H1 (cell line): Measurements from ENCODE around the gene FBN2. TPM values are rescaled to one million over a fixed set of nuclear protein-coding genes. Genes with fewer than 3 reads are reported as not detected.

Source experiments
- CTCF ChIA-PET: fragments of 300-600 bp; sonication (Branson Sonifier 250); formaldehyde crosslinking; loops from one replicate; lab custom pipeline; 2021; ENCODE audit not compliant: partially characterized antibody; lab: Charles Lee
- POLR2A ChIA-PET: fragments of 300-600 bp; sonication (Branson Sonifier 250); formaldehyde crosslinking; loops from one replicate; lab custom pipeline; 2021; ENCODE audit warnings: inconsistent platforms; ENCODE audit not compliant: partially characterized antibody; lab: Charles Lee
- DNase-seq, 2 experiments: peaks; one replicate each; pipeline versions ENCODE4 v3.0.0 to v3.0.0-alpha.2; 2010 to 2022; ENCODE audit warnings: low spot score in 2 of 2, low read depth in 1 of 2, mixed read lengths in 1 of 2
- FAIRE-seq: peaks from 2 replicates; lab custom pipeline; 2011; peaks lifted over from hg19 to GRCh38; lab: Jason Lieb, UNC
- H2AFZ ChIP-seq: 2 replicates; pipeline ENCODE4 v1.8.1; 2012; ENCODE audit warnings: low read length, inconsistent platforms
- H2AK5ac ChIP-seq: 2 replicates; pipeline ENCODE4 v1.6.1; 2013; ENCODE audit warnings: low read depth, low read length
- H2BK120ac ChIP-seq: replicated peaks from 2 replicates; pipeline ENCODE3; 2013; ENCODE audit warnings: low read depth, low read length, inconsistent platforms
- H2BK12ac ChIP-seq: 2 replicates; pipeline ENCODE4 v1.6.1; 2013; ENCODE audit warnings: low read depth, low read length
- H2BK15ac ChIP-seq: 2 replicates; pipeline ENCODE4 v1.6.1; 2013; ENCODE audit warnings: low read length
- H2BK20ac ChIP-seq: 2 replicates; pipeline ENCODE4 v1.6.1; 2013; ENCODE audit warnings: low read length
- H2BK5ac ChIP-seq: 2 replicates; pipeline ENCODE4 v1.6.1; 2013; ENCODE audit warnings: low read depth, low read length
- H3K14ac ChIP-seq: 2 replicates; pipeline ENCODE4 v1.6.1; 2013; ENCODE audit warnings: inconsistent platforms; ENCODE audit not compliant: insufficient read length
- H3K18ac ChIP-seq: 2 replicates; pipeline ENCODE4 v1.6.1; 2013; ENCODE audit warnings: low read length; ENCODE audit errors: extremely low read depth
- H3K23ac ChIP-seq: 2 replicates; pipeline ENCODE4 v1.6.1; 2013; ENCODE audit warnings: inconsistent platforms; ENCODE audit not compliant: insufficient read length
- H3K23me2 ChIP-seq: 2 replicates; pipeline ENCODE4 v1.6.1; 2013; ENCODE audit warnings: low read depth, low read length
- H3K27ac ChIP-seq: 2 replicates; pipeline ENCODE4 v1.6.1; 2011; ENCODE audit warnings: low read depth, low read length, inconsistent platforms
- H3K27me3 ChIP-seq, 4 experiments: replicated peaks in 1 of 4; 1 replicate in 1 of 4; 2 replicates in 3 of 4; pipeline versions ENCODE4 v1.6.1 to v1.8.1; 2011 to 2013; ENCODE audit warnings: low read length in 3 of 4, mild to moderate bottlenecking in 3 of 4, inconsistent platforms in 2 of 4, mixed read lengths in 2 of 4, moderate library complexity in 1 of 4; ENCODE audit not compliant: control insufficient read depth in 3 of 4, insufficient read depth in 3 of 4; ENCODE audit errors: extremely low read depth in 1 of 4
- H3K36me3 ChIP-seq, 4 experiments: 2 replicates each; pipeline versions ENCODE4 v1.6.1 to v1.8.1; 2011 to 2013; ENCODE audit warnings: mild to moderate bottlenecking in 4 of 4, low read length in 3 of 4, moderate library complexity in 2 of 4, control low read depth in 1 of 4, inconsistent platforms in 1 of 4; ENCODE audit not compliant: insufficient read depth in 4 of 4, control insufficient read depth in 2 of 4
- H3K4ac ChIP-seq: replicated peaks from 2 replicates; pipeline ENCODE3; 2013; ENCODE audit warnings: low read length, low read depth, mixed read lengths, inconsistent platforms; ENCODE audit not compliant: insufficient read length
- H3K4me1 ChIP-seq, 4 experiments: replicated peaks in 1 of 4; 1 replicate in 1 of 4; 2 replicates in 3 of 4; pipeline versions ENCODE4 v1.6.1 to v1.8.1; 2011 to 2013; ENCODE audit warnings: low read length in 3 of 4, inconsistent platforms in 2 of 4, mixed read lengths in 1 of 4; ENCODE audit not compliant: insufficient read depth in 4 of 4, control insufficient read depth in 3 of 4
- H3K4me2 ChIP-seq, 2 experiments: 2 replicates each; pipeline versions ENCODE4 v1.6.1 to v1.8.1; 2011 to 2013; ENCODE audit warnings: low read depth in 2 of 2, low read length in 2 of 2, control low read depth in 1 of 2, inconsistent platforms in 1 of 2, mild to moderate bottlenecking in 1 of 2; ENCODE audit not compliant: insufficient read depth in 1 of 2
- H3K4me3 ChIP-seq, 4 experiments: fragments of 200-600, 300-600 bp in 1 of 4; sonication (generic), shearing (Covaris generic), sonication (Bioruptor Twin) in 1 of 4; 2 replicates each; pipeline versions ENCODE4 v1.5.1 to v1.8.1; 2011 to 2016; ENCODE audit warnings: low read length in 4 of 4, low read depth in 3 of 4, control low read depth in 2 of 4, inconsistent platforms in 2 of 4, mild to moderate bottlenecking in 2 of 4, mixed read lengths in 1 of 4, moderate library complexity in 1 of 4; ENCODE audit not compliant: insufficient read depth in 2 of 4; ENCODE audit errors: extremely low read depth in 1 of 4
- H3K56ac ChIP-seq: replicated peaks from 2 replicates; pipeline ENCODE3; 2013; ENCODE audit warnings: low read depth, mild to moderate bottlenecking, mixed read lengths, low read length, inconsistent platforms; ENCODE audit not compliant: insufficient read length
- H3K79me1 ChIP-seq: 2 replicates; pipeline ENCODE4 v1.6.1; 2013; ENCODE audit warnings: low read depth, low read length, control low read depth
- H3K79me2 ChIP-seq, 2 experiments: 2 replicates each; pipeline versions ENCODE4 v1.6.1 to v1.8.1; 2012 to 2013; ENCODE audit warnings: low read length in 2 of 2, mild to moderate bottlenecking in 2 of 2, inconsistent platforms in 1 of 2; ENCODE audit not compliant: insufficient read depth in 2 of 2, control insufficient read depth in 1 of 2
- H3K9ac ChIP-seq, 4 experiments: replicated peaks in 1 of 4; 1 replicate in 1 of 4; 2 replicates in 3 of 4; pipeline versions ENCODE4 v1.6.1 to v1.8.1; 2011 to 2013; ENCODE audit warnings: low read depth in 3 of 4, low read length in 3 of 4, control low read depth in 2 of 4, mild to moderate bottlenecking in 2 of 4, moderate library complexity in 2 of 4, inconsistent platforms in 1 of 4; ENCODE audit errors: extremely low read depth in 1 of 4
- H3K9me3 ChIP-seq, 2 experiments: 2 replicates each; pipeline versions ENCODE4 v1.6.1 to v1.8.1; 2012 to 2013; ENCODE audit warnings: mild to moderate bottlenecking in 2 of 2, moderate library complexity in 2 of 2, control low read depth in 1 of 2, inconsistent platforms in 1 of 2, low read depth in 1 of 2, low read length in 1 of 2, mixed read lengths in 1 of 2; ENCODE audit not compliant: insufficient read depth in 2 of 2
- H4K20me1 ChIP-seq, 2 experiments: replicated peaks in 1 of 2; 2 replicates each; pipeline versions ENCODE3 to v1.8.1; 2011 to 2013; ENCODE audit warnings: inconsistent platforms in 2 of 2, low read length in 2 of 2, mild to moderate bottlenecking in 1 of 2; ENCODE audit not compliant: insufficient read depth in 2 of 2, control insufficient read depth in 1 of 2
- H4K5ac ChIP-seq: 2 replicates; pipeline ENCODE4 v1.6.1; 2013; ENCODE audit warnings: low read length, low read depth, mixed read lengths, inconsistent platforms; ENCODE audit not compliant: insufficient read length
- H4K8ac ChIP-seq: 2 replicates; pipeline ENCODE4 v1.8.0; 2013; ENCODE audit warnings: mild to moderate bottlenecking, moderate library complexity, low read length, inconsistent platforms; ENCODE audit not compliant: insufficient read depth; ENCODE audit errors: extremely low read depth
- H4K91ac ChIP-seq: replicated peaks from 2 replicates; pipeline ENCODE3; 2013; ENCODE audit warnings: low read length, mixed read lengths, inconsistent platforms; ENCODE audit not compliant: insufficient read length
- ASH2L ChIP-seq: fragments of 200-600, 300-600 bp; sonication (generic); IDR thresholded peaks from one replicate; pipeline ENCODE4 v1.7.1; 2017; ENCODE audit warnings: low read length
- CREB1 ChIP-seq: IDR thresholded peaks from 2 replicates; pipeline ENCODE4 v1.6.1; 2012; ENCODE audit warnings: inconsistent platforms
- KDM4A ChIP-seq: IDR thresholded peaks from one replicate; pipeline ENCODE4 v1.7.1; 2012; ENCODE audit warnings: low read depth, mild to moderate bottlenecking, moderate library complexity, low read length, inconsistent platforms; ENCODE audit not compliant: severe bottlenecking
- SRF ChIP-seq: IDR thresholded peaks from 2 replicates; pipeline ENCODE4 v1.6.1; 2011; ENCODE audit warnings: mild to moderate bottlenecking, low read depth, low read length, moderate library complexity
- WGBS, 2 experiments: shearing (Covaris generic) in 1 of 2; methylation state at CpG; one replicate each; pipeline versions ENCODE4 v1.1.6 to v1.1.7; 2013 to 2015; ENCODE audit warnings: low lambda C conversion rate in 2 of 2, mixed read lengths in 2 of 2, inconsistent platforms in 1 of 2, low coverage in 1 of 2, missing lambda C conversion rate in 1 of 2; ENCODE audit not compliant: insufficient replicate concordance in 2 of 2, insufficient coverage in 1 of 2, insufficient read length in 1 of 2; ENCODE audit errors: extremely low coverage in 1 of 2, missing lambda C conversion rate in 1 of 2; 5-methylcytosine and 5-hydroxymethylcytosine counted together
- polyA plus RNA-seq, 7 experiments: library from polyadenylated mRNA; depleted of rRNA in 3 of 7; stranded (reverse) in 5 of 7; unstranded in 2 of 7; fragments of >200 nt in 5 of 7; fragments of 200-250 nt in 2 of 7; gene quantifications; 1 replicate in 5 of 7; 2 replicates in 1 of 7; 4 replicates in 1 of 7; pipeline versions ENCODE4 v1.2.1 to v1.2.3, GENCODE V29; 2011 to 2013; ENCODE audit warnings: missing spikeins in 2 of 7, mixed read lengths in 2 of 7
- total RNA-seq: library from RNA; stranded (reverse); fragmentation: NEBNext Ultra II Directional; extraction: Animal tissue kit (Norgen Biotek cat#: 25700); gene quantifications from 2 replicates; pipeline ENCODE4 v1.2.1, GENCODE V29; 2021

Gene FBN2
- total and polyA plus RNA-seq, 2 of the 8 experiments (the other 6 are each of a cell fraction or from before 2014, with no cell fraction given): 14.1 to 16.3 TPM

- no peaks in the 10 kb centered on the region for H4K20me1 ChIP-seq
- FAIRE-seq (no peak), DNase-seq (no peak)
- no peak overlapping the region for H4K5ac ChIP-seq
- H3K56ac ChIP-seq: no peak overlapping the region
- no peak overlapping the region for H3K18ac ChIP-seq
- no peak overlapping the region for H3K9ac ChIP-seq
- no peak overlapping the region for H3K4me2 ChIP-seq
- no peaks in the 10 kb centered on the region for H3K79me2 ChIP-seq
- H2BK15ac ChIP-seq: no peak overlapping the region
- H4K91ac ChIP-seq: no peak overlapping the region
- no peaks in the 10 kb centered on the region for H3K79me1 ChIP-seq
- ChIA-PET POLR2A (no interaction called here), CTCF (no interaction called here)
- no peak overlapping the region for H2AFZ ChIP-seq
- H2BK20ac ChIP-seq: no peak overlapping the region
- no peaks in the 10 kb centered on the region for H3K27me3 ChIP-seq
- H2BK5ac ChIP-seq: no peak overlapping the region
- H3K14ac ChIP-seq: no peak overlapping the region
- peaks cover 0 to 3% (median 0%) of the 10 kb centered on the region in 4 experiments; a peak in 2 of 8 replicates for H3K36me3 ChIP-seq
- no peak overlapping the region for H3K4me3 ChIP-seq
- TF ChIP-seq CREB1 (no peak), SRF (no peak), KDM4A (no peak), ASH2L (no peak)
- no peak overlapping the region for H3K27ac ChIP-seq
- WGBS, 2 experiments: 78% methylated on average over 6 of the region's 6 CpGs; no CpG with 5 or more reads in 1 of the 2 experiments
- H2BK120ac ChIP-seq: no peak overlapping the region
- no peaks in the 10 kb centered on the region for H3K9me3 ChIP-seq
- no peak overlapping the region for H3K4ac ChIP-seq
- H3K23ac ChIP-seq: no peak overlapping the region
- H3K23me2 ChIP-seq: no peaks in the 10 kb centered on the region
- H4K8ac ChIP-seq: no peak overlapping the region
- H2BK12ac ChIP-seq: no peak overlapping the region
- H2AK5ac ChIP-seq: no peak overlapping the region
- H3K4me1 ChIP-seq: no peaks in the 10 kb centered on the region
These were observed 261.4 kb downstream of the FBN2 start for GRCh38 chr5:128276537-128277216.
